HT1080 (cell line): ENCODE measurements around the gene EFCAB13. TPM values are rescaled to one million over a fixed set of nuclear protein-coding genes. Genes with fewer than 3 reads are reported as not detected.
"Not testable (repeated sequence)": the region's sequence is repeated elsewhere in the genome, so short reads cannot be mapped to it uniquely, and the experiment has no call there.

Experiments
- DNase-seq: peaks from one replicate; pipeline ENCODE4 v3.0.0-alpha.2; 2015; ENCODE audit warnings: low read depth
- total RNA-seq: library from RNA; depleted of rRNA; stranded (reverse); fragments of >200 nt; shearing (Covaris generic); gene quantifications from 2 replicates; pipeline ENCODE4 v1.2.3, GENCODE V29; 2014; rRNA removed

EFCAB13 gene
- total RNA-seq, 1 experiment from 2014 or later, result not detected

- no peak for DNase-seq
Measured at GRCh38 chr17:47423406-47424295, 99.9 kb downstream of the EFCAB13 start.

GRCh38 chr17:47425233-47425632 lies 101.5 kb downstream of the EFCAB13 start:
- DNase-seq, result not testable (repeated sequence)

GRCh38 chr17:47425887-47426635 lies 102.3 kb downstream of the EFCAB13 start:
- DNase-seq, result not testable (repeated sequence)

GRCh38 chr17:47427985-47428384 lies 104.2 kb downstream of the EFCAB13 start:
- no peak for DNase-seq

GRCh38 chr17:47432240-47432639 lies 108.5 kb downstream of the EFCAB13 start:
- DNase-seq, result not testable (repeated sequence)

- DNase-seq, result no peak
Measured at GRCh38 chr17:47465165-47465564, 141.4 kb downstream of the EFCAB13 start.

- DNase-seq, result not testable (repeated sequence)
Measured at GRCh38 chr17:47466976-47467375, 143.2 kb downstream of the EFCAB13 start.

- no peak for DNase-seq
Measured at GRCh38 chr17:47470836-47471235, 147.1 kb downstream of the EFCAB13 start.

GRCh38 chr17:47472073-47472472 lies 148.3 kb downstream of the EFCAB13 start:
- DNase-seq, result not testable (repeated sequence)

Other genes starting within 250 kb of the EFCAB13 start
- gene CDC27, start 134.7 kb upstream of the EFCAB13 start, total RNA-seq, result 72.5 and 132 TPM in 2 replicates
- not detected in 2 replicates for gene MYL4, start 114.6 kb upstream of the EFCAB13 start, total RNA-seq
- 1.7 and 1.9 TPM in 2 replicates for gene ITGB3, start 70.1 kb upstream of the EFCAB13 start, total RNA-seq
- 21.0 and 34.9 TPM in 2 replicates for gene NPEPPS, start 207.2 kb downstream of the EFCAB13 start, total RNA-seq